HepG2 (cell line): ENCODE measurements around the gene AADAT. TPM values are rescaled to one million over a fixed set of nuclear protein-coding genes. Genes with fewer than 3 reads are reported as not detected.

ENCODE experiments used
- CENPX ChIP-seq: sonication (generic); formaldehyde crosslinking; IDR thresholded peaks from 2 replicates; pipeline ENCODE4 v1.9.0; 2021; ENCODE audit warnings: mild to moderate bottlenecking, missing genetic modification reagents, moderate library complexity
- CHCHD3 ChIP-seq: sonication (generic); formaldehyde crosslinking; IDR thresholded peaks from 2 replicates; pipeline ENCODE4 v1.8.0; 2022; ENCODE audit warnings: mild to moderate bottlenecking, missing genetic modification reagents, moderate library complexity
- EP300 ChIP-seq, 3 experiments: sonication (generic) in 1 of 3; formaldehyde crosslinking in 1 of 3; IDR thresholded peaks; 2 replicates each; pipeline versions ENCODE4 v1.5.1 to v1.6.1; 2011 to 2020; ENCODE audit warnings: low read depth in 2 of 3, low read length in 2 of 3, borderline replicate concordance in 1 of 3, improper control_type of control experiment in 1 of 3, mild to moderate bottlenecking in 1 of 3, missing genetic modification reagents in 1 of 3, moderate library complexity in 1 of 3
- FIP1L1 ChIP-seq: fragments of 200-400 bp; formaldehyde crosslinking; IDR thresholded peaks from 2 replicates; pipeline ENCODE4 v1.6.1; 2018; ENCODE audit warnings: low read depth, mild to moderate bottlenecking, low read length, moderate library complexity, borderline replicate concordance; ENCODE audit not compliant: insufficient read depth
- GFI1 ChIP-seq: sonication (generic); formaldehyde crosslinking; IDR thresholded peaks from 2 replicates; pipeline ENCODE4 v1.5.0; 2020; ENCODE audit warnings: missing genetic modification reagents, mild to moderate bottlenecking, borderline replicate concordance
- GRHL1 ChIP-seq: sonication (generic); formaldehyde crosslinking; conservative IDR thresholded peaks from 2 replicates; pipeline ENCODE4 v1.8.0; 2022; ENCODE audit warnings: missing genetic modification reagents
- MLLT10 ChIP-seq: sonication (generic); formaldehyde crosslinking; IDR thresholded peaks from 2 replicates; pipeline ENCODE4 v1.4.0; 2020; ENCODE audit warnings: missing genetic modification reagents
- NFAT5 ChIP-seq: sonication (generic); formaldehyde crosslinking; IDR thresholded peaks from 2 replicates; pipeline ENCODE4 v1.4.0; 2020; ENCODE audit warnings: missing genetic modification reagents
- NFATC3 ChIP-seq: sonication (generic); formaldehyde crosslinking; IDR thresholded peaks from 2 replicates; pipeline ENCODE4 v1.5.1; 2020; ENCODE audit warnings: mild to moderate bottlenecking, missing genetic modification reagents
- NFKB2 ChIP-seq: sonication (generic); formaldehyde crosslinking; IDR thresholded peaks from 2 replicates; pipeline ENCODE4 v1.4.0; 2020; ENCODE audit warnings: missing genetic modification reagents, borderline replicate concordance
- SMAD1 ChIP-seq: sonication (generic); formaldehyde crosslinking; IDR thresholded peaks from 2 replicates; pipeline ENCODE4 v1.4.0; 2020; ENCODE audit warnings: missing genetic modification reagents, low read depth, mild to moderate bottlenecking, borderline replicate concordance
- THAP9 ChIP-seq: sonication (generic); formaldehyde crosslinking; IDR thresholded peaks from 2 replicates; pipeline ENCODE4; 2020; ENCODE audit warnings: missing genetic modification reagents, mild to moderate bottlenecking, borderline replicate concordance
- TSC22D2 ChIP-seq: sonication (generic); formaldehyde crosslinking; IDR thresholded peaks from 2 replicates; pipeline ENCODE4 v1.5.1; 2020; ENCODE audit warnings: missing genetic modification reagents, mild to moderate bottlenecking, borderline replicate concordance
- ZNF225 ChIP-seq: sonication (generic); formaldehyde crosslinking; IDR thresholded peaks from 2 replicates; pipeline ENCODE4 v1.4.0; 2020; ENCODE audit warnings: mild to moderate bottlenecking, missing genetic modification reagents
- ZNF251 ChIP-seq: sonication (generic); formaldehyde crosslinking; IDR thresholded peaks from 2 replicates; pipeline ENCODE4 v1.9.0; 2021; ENCODE audit warnings: mild to moderate bottlenecking, missing genetic modification reagents
- ZNF672 ChIP-seq: sonication (generic); formaldehyde crosslinking; IDR thresholded peaks from 2 replicates; pipeline ENCODE4 v1.8.1; 2022; ENCODE audit warnings: missing genetic modification reagents
- ZNF674 ChIP-seq: sonication (generic); formaldehyde crosslinking; IDR thresholded peaks from 2 replicates; pipeline ENCODE4 v1.5.0; 2020; ENCODE audit warnings: low read depth, mild to moderate bottlenecking, missing genetic modification reagents
- ZNF781 ChIP-seq: sonication (generic); formaldehyde crosslinking; IDR thresholded peaks from 2 replicates; pipeline ENCODE4 v1.5.1; 2020; ENCODE audit warnings: borderline replicate concordance, mild to moderate bottlenecking, missing genetic modification reagents; ENCODE audit errors: not compliant biosample characterization
- polyA plus RNA-seq, 8 experiments: library from polyadenylated mRNA; depleted of rRNA in 3 of 8; stranded (reverse) in 7 of 8; unstranded in 1 of 8; fragments of >200 nt; fragmentation: Illumina TruSeq in 4 of 8; extraction: Trizol in 4 of 8; gene quantifications; 2 replicates each; pipeline versions ENCODE4 v1.2.1 to v1.2.3, GENCODE V29; 2011 to 2016; ENCODE audit warnings: low read depth in 4 of 8, missing spikeins in 1 of 8, mixed read lengths in 1 of 8; ENCODE audit not compliant: insufficient read depth in 1 of 8
- total RNA-seq, 5 experiments: library from RNA; depleted of rRNA; stranded (reverse); fragments of >200 nt; fragmentation: Illumina TruSeq; extraction: Trizol; gene quantifications; 2 replicates each; pipeline ENCODE4 v1.2.3, GENCODE V29; 2016; ENCODE audit warnings: low read depth in 1 of 5

Gene AADAT
- total and polyA plus RNA-seq, 2 of the 13 experiments (the other 11 are each of a cell fraction or from before 2014, with no cell fraction given), result 6.1 to 9.1 TPM

DNA sequence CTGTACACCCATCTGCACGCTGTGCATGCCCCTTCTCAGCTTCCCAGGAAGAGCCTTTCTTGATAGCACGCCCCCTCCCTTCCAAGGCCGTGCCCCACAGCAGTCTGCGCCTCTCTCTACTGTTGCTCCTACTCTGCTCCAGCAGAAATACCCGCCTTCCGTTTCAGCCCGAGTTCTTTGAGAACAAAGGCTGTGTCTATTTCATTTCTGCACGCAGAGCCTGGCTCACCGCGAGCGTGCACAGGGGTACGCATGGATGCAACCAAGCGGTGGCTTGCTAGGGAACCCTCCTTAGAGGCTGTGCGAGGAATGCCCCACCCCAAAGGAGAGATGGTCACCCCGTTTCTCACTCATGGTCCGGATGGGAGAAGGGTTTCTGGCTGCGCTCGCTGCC is 485 bp downstream of the AADAT start (continued):
- TF ChIP-seq CENPX (CRISPR knock-in tag) (no peak), ZNF225 (CRISPR knock-in tag) (peak; percentile 38; the same call in 1 of the 2 replicates), GRHL1 (CRISPR knock-in tag) (no peak), ZNF781 (CRISPR knock-in tag) (peak; percentile 24), ZNF251 (0 out of 2 replicates have a peak, but pooled peaks have one; percentile 39), CHCHD3 (CRISPR knock-in tag) (no peak), EP300 (IDR thresholded peaks at IDR 0.05; ENCODE audit: low read depth in 2 of 2, low read length in 2 of 2) (no peak), EP300 (CRISPR knock-in tag; IDR thresholded peaks at IDR 0.05; ENCODE audit: borderline replicate concordance) (no peak), GFI1 (CRISPR knock-in tag) (0 out of 2 replicates have a peak, but pooled peaks have one; percentile 18), MLLT10 (CRISPR knock-in tag) (no peak), TSC22D2 (CRISPR knock-in tag) (no peak), NFAT5 (CRISPR knock-in tag) (no peak), THAP9 (CRISPR knock-in tag) (peak; percentile 17; the same call in 1 of the 2 replicates), NFKB2 (0 out of 2 replicates have a peak, but pooled peaks have one; percentile 21), SMAD1 (0 out of 2 replicates have a peak, but pooled peaks have one; percentile 49), FIP1L1 (no peak), NFATC3 (CRISPR knock-in tag) (0 out of 2 replicates have a peak, but pooled peaks have one; percentile 13), ZNF672 (CRISPR knock-in tag) (no peak), ZNF674 (CRISPR knock-in tag) (no peak)
